Activated naive CD4-positive, alpha-beta T cell treated with anti-CD3 and anti-CD28 coated beads, Interleukin-2, amount 10 ng/mL, durations not matched to agents 7 days and 5 days (primary cell): ENCODE results near the gene NFIC.

Experiments used
- CTCF ChIA-PET: fragments of 350-600 bp; sonication (Branson Sonifier 250); formaldehyde crosslinking; loops from one replicate; lab custom pipeline; 2021; ENCODE audit warnings: antibody characterized with exemption; lab: Charles Lee
- DNase-seq: peaks from one replicate; pipeline ENCODE4 v3.0.0-alpha.2; 2020
- H3K27ac Mint-ChIP-seq: one replicate; pipeline ENCODE4 v1.8.0; 2021; ENCODE audit warnings: mild to moderate bottlenecking, moderate library complexity, mixed read lengths
- H3K27me3 Mint-ChIP-seq: one replicate; pipeline ENCODE4 v1.8.0; 2021; ENCODE audit warnings: mild to moderate bottlenecking, mixed read lengths
- H3K36me3 Mint-ChIP-seq: one replicate; pipeline ENCODE4 v1.8.0; 2021; ENCODE audit warnings: mixed read lengths
- H3K4me1 Mint-ChIP-seq: one replicate; pipeline ENCODE4 v1.8.0; 2021; ENCODE audit warnings: mixed read lengths
- H3K4me3 Mint-ChIP-seq: one replicate; pipeline ENCODE4 v1.8.0; 2021; ENCODE audit warnings: mild to moderate bottlenecking, moderate library complexity, mixed read lengths
- H3K9me3 Mint-ChIP-seq: one replicate; pipeline ENCODE4 v1.8.0; 2021; ENCODE audit warnings: mixed read lengths

The NFIC gene

DNA sequence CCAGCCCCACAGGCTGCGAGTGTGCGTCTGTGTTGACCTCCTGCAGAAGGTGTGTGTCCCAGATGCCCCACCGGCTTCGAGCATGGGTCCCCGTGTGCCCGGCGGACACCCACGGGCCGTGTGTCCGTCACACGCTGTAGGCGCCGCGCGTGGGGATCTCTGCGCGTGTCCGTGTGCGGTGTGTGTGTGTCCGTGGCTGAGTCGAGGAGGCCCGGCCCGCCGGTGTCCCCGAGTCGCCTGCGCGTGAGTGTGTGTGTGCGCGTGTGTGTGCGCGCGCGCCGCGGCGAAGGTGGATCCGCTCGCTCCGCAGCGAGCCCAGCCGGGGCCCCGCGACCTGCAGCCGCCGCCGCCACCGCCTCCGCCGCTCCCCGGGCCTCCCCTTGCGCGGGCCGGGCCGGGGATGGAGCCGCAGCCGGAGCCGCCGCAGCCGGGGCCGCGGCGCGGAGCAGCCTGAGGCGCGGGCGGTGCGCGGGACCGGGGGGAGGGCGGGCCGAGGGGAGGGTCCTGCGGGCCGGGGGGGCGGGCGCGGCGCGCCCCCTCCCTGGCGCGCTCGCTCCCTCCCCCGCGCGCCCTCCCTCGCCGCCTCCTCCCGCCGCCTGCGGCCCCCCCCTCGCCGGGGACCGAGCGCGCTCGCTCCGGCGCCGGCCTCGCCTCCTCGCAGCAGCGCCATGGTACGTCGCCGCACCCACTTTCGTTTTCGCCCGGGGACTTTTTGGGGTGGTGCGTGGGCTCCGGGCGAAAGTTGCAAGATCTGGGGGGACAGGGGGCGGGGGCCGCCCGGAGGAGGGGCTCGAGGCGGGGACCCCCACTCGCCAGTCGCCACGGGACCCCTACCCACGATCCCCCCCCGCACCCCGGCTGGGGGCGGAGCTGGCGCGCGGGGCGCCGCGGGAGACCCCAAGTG, 7.1 kb upstream of the NFIC start:
- H3K4me3 Mint-ChIP-seq = peak overlapping the region; percentile 79
- CTCF ChIA-PET = no interaction called here
- no peaks in the 10 kb centered on the region for H3K36me3 Mint-ChIP-seq
- H3K27me3 Mint-ChIP-seq = peaks cover 64% of the 10 kb centered on the region
- peak; percentile 81 for DNase-seq
- H3K9me3 Mint-ChIP-seq = no peaks in the 10 kb centered on the region
- H3K4me1 Mint-ChIP-seq = peaks cover 35% of the 10 kb centered on the region
- peak overlapping the region; percentile 42 for H3K27ac Mint-ChIP-seq

DNA sequence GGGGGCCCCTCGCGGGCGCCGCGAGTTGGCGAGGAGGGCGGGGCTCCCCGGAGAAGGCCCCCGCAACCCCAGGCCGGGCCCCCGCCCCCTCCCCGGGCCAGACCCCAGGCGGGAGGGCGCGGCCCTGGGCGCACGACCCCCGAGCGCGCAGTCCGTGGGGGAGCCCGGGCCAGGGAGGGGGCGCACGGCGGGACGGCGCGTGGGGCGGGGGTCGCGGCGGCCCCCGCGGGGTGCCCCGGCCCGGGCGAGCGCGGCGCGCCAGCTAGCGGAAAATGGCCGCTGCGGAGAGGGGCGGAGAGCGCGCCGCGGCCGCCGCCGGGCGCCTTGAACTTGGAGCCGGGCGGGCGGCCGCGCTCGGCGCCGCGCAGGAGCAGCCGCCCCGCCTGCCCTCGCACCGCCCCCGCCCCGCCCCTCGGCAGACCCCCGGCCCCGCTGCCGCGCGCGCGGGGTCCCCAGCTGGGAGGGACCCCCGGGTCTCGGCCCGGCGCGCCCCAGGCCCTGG, 6.4 kb upstream of the NFIC start:
- CTCF ChIA-PET = no interaction called here
- Mint-ChIP-seq H3K27ac (no peak overlapping the region), H3K9me3 (no peaks in the 10 kb centered on the region), H3K4me1 (peaks cover 35% of the 10 kb centered on the region), H3K4me3 (peak overlapping the region; percentile 84), H3K27me3 (peaks cover 71% of the 10 kb centered on the region), H3K36me3 (no peaks in the 10 kb centered on the region)
- DNase-seq = peak; percentile 41

GRCh38 chr19:3360421-3361383, 5.7 kb upstream of the NFIC start:
- CTCF ChIA-PET = no interaction called here
- H3K36me3 Mint-ChIP-seq = no peaks in the 10 kb centered on the region
- peaks cover 42% of the 10 kb centered on the region for H3K4me1 Mint-ChIP-seq
- H3K9me3 Mint-ChIP-seq = no peaks in the 10 kb centered on the region
- peak; percentile 68 for DNase-seq
- peak overlapping the region; percentile 79 for H3K27ac Mint-ChIP-seq
- peaks cover 79% of the 10 kb centered on the region for H3K27me3 Mint-ChIP-seq
- H3K4me3 Mint-ChIP-seq = peak overlapping the region; percentile 84

GRCh38 chr19:3361384-3362216, 4.8 kb upstream of the NFIC start:
- Mint-ChIP-seq H3K9me3 (no peaks in the 10 kb centered on the region), H3K27me3 (peaks cover 81% of the 10 kb centered on the region), H3K4me3 (peak overlapping the region; percentile 84), H3K4me1 (peaks cover 43% of the 10 kb centered on the region), H3K36me3 (no peaks in the 10 kb centered on the region), H3K27ac (peak overlapping the region; percentile 66)
- CTCF ChIA-PET = no interaction called here
- DNase-seq = no peak

- Mint-ChIP-seq H3K4me3 (peak overlapping the region; percentile 0), H3K36me3 (no peaks in the 10 kb centered on the region), H3K9me3 (no peaks in the 10 kb centered on the region), H3K27ac (no peak overlapping the region), H3K4me1 (peaks cover 39% of the 10 kb centered on the region), H3K27me3 (peaks cover 81% of the 10 kb centered on the region)
- DNase-seq = no peak
- CTCF ChIA-PET = no interaction called here
Measured at GRCh38 chr19:3362217-3362906, 4.0 kb upstream of the NFIC start.

GRCh38 chr19:3363841-3364500, 2.4 kb upstream of the NFIC start:
- Mint-ChIP-seq H3K36me3 (no peaks in the 10 kb centered on the region), H3K27me3 (peaks cover 81% of the 10 kb centered on the region), H3K27ac (no peak overlapping the region), H3K9me3 (no peaks in the 10 kb centered on the region), H3K4me3 (no peak overlapping the region), H3K4me1 (peaks cover 33% of the 10 kb centered on the region)
- CTCF ChIA-PET = no interaction called here
- no peak for DNase-seq

GRCh38 chr19:3364501-3364858, 1.9 kb upstream of the NFIC start:
- DNase-seq = no peak
- Mint-ChIP-seq H3K27me3 (peaks cover 83% of the 10 kb centered on the region), H3K27ac (no peak overlapping the region), H3K9me3 (no peaks in the 10 kb centered on the region), H3K36me3 (no peaks in the 10 kb centered on the region), H3K4me1 (peaks cover 33% of the 10 kb centered on the region), H3K4me3 (no peak overlapping the region)
- CTCF ChIA-PET = no interaction called here

GRCh38 chr19:3365093-3365835, 1.1 kb upstream of the NFIC start:
- CTCF ChIA-PET = no interaction called here
- DNase-seq = no peak
- H3K27me3 Mint-ChIP-seq = peaks cover 90% of the 10 kb centered on the region
- H3K9me3 Mint-ChIP-seq = no peaks in the 10 kb centered on the region
- H3K36me3 Mint-ChIP-seq = no peaks in the 10 kb centered on the region
- peaks cover 33% of the 10 kb centered on the region for H3K4me1 Mint-ChIP-seq
- H3K27ac Mint-ChIP-seq = no peak overlapping the region
- peak overlapping the region; percentile 35 for H3K4me3 Mint-ChIP-seq

DNA sequence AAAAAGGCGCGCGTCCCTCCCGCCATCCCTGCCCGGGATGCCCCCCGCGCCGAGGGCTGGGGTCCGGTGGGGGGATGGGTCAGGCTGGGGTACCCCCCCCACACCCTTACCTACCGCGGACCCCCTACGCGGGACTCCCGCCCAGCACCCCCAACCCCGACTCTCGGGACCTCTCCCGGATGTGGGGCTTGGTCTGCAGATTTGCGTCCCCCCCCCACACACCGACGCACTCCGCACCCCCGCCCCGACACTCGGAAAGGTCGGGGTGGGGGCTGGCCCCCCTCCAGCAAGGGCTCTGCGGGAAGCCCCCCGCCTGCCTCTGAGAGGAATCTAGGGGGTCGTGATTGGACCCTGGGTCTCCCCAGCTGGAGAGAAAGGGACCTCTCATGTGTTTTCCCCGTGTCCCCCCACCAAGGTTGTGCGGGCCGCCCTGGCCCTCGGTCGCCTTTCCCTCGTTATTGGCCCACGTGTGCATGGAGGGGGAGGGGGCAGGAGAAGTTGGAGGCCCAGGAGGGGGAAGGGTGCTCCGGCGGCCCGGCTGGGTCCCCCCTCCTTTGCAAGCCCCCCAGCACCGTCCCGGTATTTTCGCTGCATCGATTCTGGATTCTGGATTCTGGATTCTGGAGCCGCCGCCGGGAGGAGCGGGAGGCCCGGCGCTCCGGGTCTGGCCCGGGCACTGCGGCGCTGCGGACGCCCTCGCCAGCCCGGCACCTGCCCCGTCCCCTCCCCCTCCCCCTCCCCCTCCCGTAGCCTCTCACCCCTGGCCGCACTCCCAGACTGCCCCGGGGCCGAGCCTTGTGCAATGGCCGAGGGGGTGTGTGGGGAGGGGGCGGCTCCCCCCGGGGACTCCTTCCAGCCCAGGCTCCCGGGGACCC, 607 bp downstream of the NFIC start:
- peak overlapping the region; percentile 18 for H3K4me3 Mint-ChIP-seq
- DNase-seq = no peak
- peaks cover 79% of the 10 kb centered on the region for H3K27me3 Mint-ChIP-seq
- CTCF ChIA-PET = no interaction called here
- no peaks in the 10 kb centered on the region for H3K36me3 Mint-ChIP-seq
- peaks cover 22% of the 10 kb centered on the region for H3K4me1 Mint-ChIP-seq
- no peak overlapping the region for H3K27ac Mint-ChIP-seq
- no peaks in the 10 kb centered on the region for H3K9me3 Mint-ChIP-seq

DNA sequence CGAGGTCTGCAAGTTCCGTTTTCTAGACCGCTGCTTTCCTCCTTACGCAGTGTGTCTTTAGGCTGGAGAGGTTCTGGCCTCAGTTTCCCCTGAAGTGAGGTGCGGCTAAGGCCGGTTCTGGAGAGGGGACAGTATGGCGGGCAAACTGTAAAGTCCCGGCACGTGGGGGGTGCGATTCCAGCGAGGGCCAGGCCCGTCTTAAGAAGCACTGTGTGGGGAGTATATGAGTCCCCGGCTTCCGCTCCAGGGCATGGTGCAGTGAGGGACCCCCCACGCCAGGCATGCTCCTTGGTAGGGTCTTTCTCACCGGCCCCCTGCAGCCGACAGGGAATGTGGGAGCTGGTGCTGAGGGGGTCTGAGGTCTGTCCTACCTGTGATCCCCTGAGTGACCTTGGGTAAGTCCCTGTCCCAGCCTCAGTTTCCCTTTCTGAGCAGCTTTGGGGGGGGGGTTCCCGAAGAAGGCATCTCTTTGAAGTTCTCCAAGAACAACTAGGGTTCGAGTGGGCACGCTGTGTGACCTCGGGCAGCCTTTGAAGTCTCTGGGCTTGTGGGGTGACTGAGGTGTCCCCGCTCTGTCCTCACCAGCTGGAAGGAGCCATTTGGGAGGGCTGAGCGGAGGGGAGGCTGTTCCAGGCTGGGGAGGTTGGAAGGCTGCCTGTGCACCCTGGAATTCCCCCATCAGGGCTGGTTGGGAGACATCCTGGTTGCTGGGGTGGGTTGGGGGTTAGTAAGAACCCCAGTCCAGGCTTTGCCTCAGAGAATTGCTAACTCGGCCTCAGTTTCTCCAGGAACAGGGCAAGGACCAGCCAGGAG, 1.5 kb downstream of the NFIC start:
- Mint-ChIP-seq H3K4me3 (peak overlapping the region; percentile 46), H3K27ac (no peak overlapping the region), H3K9me3 (no peaks in the 10 kb centered on the region), H3K27me3 (peaks cover 75% of the 10 kb centered on the region), H3K4me1 (peaks cover 14% of the 10 kb centered on the region), H3K36me3 (no peaks in the 10 kb centered on the region)
- CTCF ChIA-PET = interaction anchor here (1.5 kb wide), 1 partner anchor 15 kb away, joined by 3 read pairs; no protein-coding TSS in a partner anchor
- DNase-seq = no peak

DNA sequence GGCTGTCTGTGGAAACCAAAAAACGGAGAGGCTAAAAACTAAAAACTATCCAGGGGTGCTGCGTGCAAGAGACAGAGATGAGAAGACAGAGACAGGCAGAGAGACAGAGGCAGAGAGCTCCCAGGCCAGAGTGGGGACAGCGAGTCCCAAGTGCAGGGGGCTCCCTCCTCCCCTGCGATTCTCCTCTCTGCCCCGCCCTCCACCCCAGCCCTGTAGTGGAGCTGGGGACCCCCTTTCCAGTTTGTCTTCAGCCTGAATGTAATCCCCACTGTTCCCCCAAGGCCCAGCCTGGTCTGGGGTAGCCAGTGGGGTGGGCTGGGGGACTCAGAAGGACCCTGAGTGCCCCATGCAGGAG, 2.0 kb downstream of the NFIC start:
- Mint-ChIP-seq H3K4me1 (peaks cover 13% of the 10 kb centered on the region), H3K36me3 (no peaks in the 10 kb centered on the region), H3K27ac (no peak overlapping the region), H3K4me3 (no peak overlapping the region), H3K9me3 (no peaks in the 10 kb centered on the region), H3K27me3 (peaks cover 72% of the 10 kb centered on the region)
- CTCF ChIA-PET = interaction anchor here (1.5 kb wide), 1 partner anchor 15 kb away, joined by 3 read pairs; no protein-coding TSS in a partner anchor
- DNase-seq = no peak
